Activated CD4-positive, alpha-beta T cell treated with anti-CD3 and anti-CD28 coated beads for 24 hours (primary cell): ENCODE data around the gene OR6C74.

Experiments
- DNase-seq, 2 donors: peaks; one replicate each; pipeline ENCODE4 v3.0.0-alpha.2; 2020; ENCODE audit warnings: low read depth in 2 of 2

OR6C74 gene

GRCh38 chr12:55244309-55244708, at the start of gene OR6C74:
Gene OR6C74 (plus strand): TSS chr12:55244609. CDS start chr12:55247288, 2,679 bp downstream.
- DNase-seq: no peak

GRCh38 chr12:55220725-55221124, 23.7 kb upstream of the OR6C74 start, which contains the start of gene OR10A7:
Gene OR10A7 (plus strand): TSS chr12:55221025. CDS start chr12:55221025, 0 bp downstream.
- DNase-seq: no peak

- DNase-seq: no peak
Observed at GRCh38 chr12:55226523-55226922, 17.9 kb upstream of the OR6C74 start.

GRCh38 chr12:55227643-55228042, 16.8 kb upstream of the OR6C74 start:
- no peak for DNase-seq

- DNase-seq: no peak
Observed at GRCh38 chr12:55246159-55246558, 1.8 kb downstream of the OR6C74 start.

GRCh38 chr12:55250944-55251343, 6.5 kb downstream of the OR6C74 start:
- DNase-seq: no peak

- DNase-seq: no peak
Observed at GRCh38 chr12:55253281-55253680, 8.9 kb downstream of the OR6C74 start.

- no peak for DNase-seq
Observed at GRCh38 chr12:55256831-55257230, 12.4 kb downstream of the OR6C74 start.

GRCh38 chr12:55258303-55258702, 13.9 kb downstream of the OR6C74 start:
- no peak for DNase-seq

- DNase-seq: no peak
Observed at GRCh38 chr12:55280991-55281390, 36.6 kb downstream of the OR6C74 start.

- DNase-seq: no peak
Observed at GRCh38 chr12:55289999-55290398, 45.6 kb downstream of the OR6C74 start.
